T-cell (primary cell): ENCODE measurements around the gene FCF1. TPM values are rescaled to one million over a fixed set of nuclear protein-coding genes. Genes with fewer than 3 reads are reported as not detected.

Experiments used
- ATAC-seq, 4 experiments: fragments of 200-7000 bp in 3 of 4; fragments of 150-1000 bp in 1 of 4; cut with Tn5 transposase; replicated peaks in 1 of 4; 1 replicate in 3 of 4; 2 replicates in 1 of 4; pipeline ENCODE4 v1.10.0; 2021; ENCODE audit warnings: moderate library complexity in 3 of 4, mild to moderate bottlenecking in 2 of 4, moderate number of reproducible peaks in 1 of 4
- CTCF ChIA-PET, 2 donors: fragments of 300-600 bp; sonication (Branson Sonifier 250); formaldehyde crosslinking; loops; one replicate each; lab custom pipeline; 2022; ENCODE audit warnings: antibody characterized with exemption in 2 of 2; lab: Charles Lee
- POLR2A ChIA-PET, 2 donors: fragments of 300-600 bp; sonication (Branson Sonifier 250); formaldehyde crosslinking; loops; one replicate each; lab custom pipeline; 2022; ENCODE audit warnings: antibody characterized with exemption in 2 of 2; lab: Charles Lee
- DNase-seq, 35 experiments: peaks; one replicate each; pipeline versions ENCODE4 v3.0.0 to v3.0.0-alpha.2; 2013 to 2023
- H3K27ac ChIP-seq: one replicate; pipeline ENCODE4 v1.5.1; 2013; ENCODE audit warnings: low read length
- H3K27me3 ChIP-seq, 2 experiments: replicated peaks in 1 of 2; 1 replicate in 1 of 2; 2 replicates in 1 of 2; pipeline versions ENCODE4 v1.6.1 to v1.7.0; 2013; ENCODE audit warnings: low read length in 1 of 2, mixed read lengths in 1 of 2; ENCODE audit not compliant: control insufficient read depth in 2 of 2, insufficient read depth in 2 of 2; ENCODE audit errors: extremely low read depth in 1 of 2
- H3K36me3 ChIP-seq, 2 donors: 1 replicate in 1 of 2; 2 replicates in 1 of 2; pipeline versions ENCODE4 v1.6.1 to v1.7.0; 2013; ENCODE audit warnings: low read length in 1 of 2; ENCODE audit not compliant: control insufficient read depth in 2 of 2, insufficient read depth in 1 of 2; ENCODE audit errors: extremely low read depth in 1 of 2
- H3K4me1 ChIP-seq, 2 experiments: 1 replicate in 1 of 2; 2 replicates in 1 of 2; pipeline versions ENCODE4 v1.6.1 to v1.7.0; 2013; ENCODE audit warnings: low read length in 2 of 2, mixed read lengths in 1 of 2; ENCODE audit not compliant: insufficient read depth in 2 of 2, control insufficient read depth in 1 of 2; ENCODE audit errors: extremely low read depth in 1 of 2
- H3K4me3 ChIP-seq, 2 donors: 1 replicate in 1 of 2; 2 replicates in 1 of 2; pipeline versions ENCODE4 v1.5.1 to v1.7.0; 2013; ENCODE audit warnings: mild to moderate bottlenecking in 2 of 2, low read length in 1 of 2, moderate library complexity in 1 of 2; ENCODE audit not compliant: control insufficient read depth in 1 of 2; ENCODE audit errors: extremely low read depth in 1 of 2
- H3K9me3 ChIP-seq: 2 replicates; pipeline ENCODE4 v1.7.0; 2013
- H3K27ac Mint-ChIP-seq, 2 donors: one replicate each; pipeline ENCODE4 v1.8.0; 2020 to 2021; ENCODE audit warnings: mild to moderate bottlenecking in 2 of 2, mixed read lengths in 2 of 2
- H3K27me3 Mint-ChIP-seq, 2 donors: one replicate each; pipeline ENCODE4 v1.8.0; 2021 to 2022; ENCODE audit warnings: mixed read lengths in 2 of 2
- H3K36me3 Mint-ChIP-seq: one replicate; pipeline ENCODE4 v1.8.0; 2021; ENCODE audit warnings: mixed read lengths
- H3K4me1 Mint-ChIP-seq, 3 donors: one replicate each; pipeline ENCODE4 v1.8.0; 2020 to 2022; ENCODE audit warnings: mixed read lengths in 3 of 3, mild to moderate bottlenecking in 1 of 3
- H3K4me3 Mint-ChIP-seq, 3 donors: one replicate each; pipeline ENCODE4 v1.8.0; 2020 to 2022; ENCODE audit warnings: mild to moderate bottlenecking in 3 of 3, mixed read lengths in 3 of 3, moderate library complexity in 3 of 3
- H3K9me3 Mint-ChIP-seq, 3 donors: one replicate each; pipeline ENCODE4 v1.8.0; 2020 to 2022; ENCODE audit warnings: mixed read lengths in 3 of 3
- WGBS: methylation state at CpG from one replicate; pipeline ENCODE4 v1.1.5; 2013; ENCODE audit warnings: missing lambda C conversion rate; ENCODE audit not compliant: insufficient coverage; 5-methylcytosine and 5-hydroxymethylcytosine counted together
- total RNA-seq, 35 experiments: library from RNA in 6 of 35; stranded (reverse) in 6 of 35; fragments of 120-200 nt in 1 of 35; gene quantifications; one replicate each; pipeline versions ENCODE4 v1.2.1 to v1.2.4 and lab custom pipeline; 2013 to 2026

FCF1 gene
- total RNA-seq, 5 donors from 2014 or later (not counting 1 experiment from before 2014, with no cell fraction given), result 38.8 to 48.8 (median 44.8) TPM

GRCh38 chr14:74723134-74723533 lies 10.2 kb downstream of the FCF1 start:
- Histone ChIP-seq H3K36me3 (peaks cover 6 to 42% of the 10 kb centered on the region in 2 donors), H3K4me3 (no peak overlapping the region), H3K27me3 (no peaks in the 10 kb centered on the region), H3K9me3 (no peaks in the 10 kb centered on the region), H3K27ac (no peak overlapping the region), H3K4me1 (no peaks in the 10 kb centered on the region)
- no peak for DNase-seq
- ChIA-PET POLR2A (interaction anchor here in 1 of 2 donors (0.6 kb wide), 1 partner anchor 693 kb away, joined by 3 read pairs; no protein-coding TSS in a partner anchor), CTCF (no interaction called here)
- Mint-ChIP-seq H3K4me1 (peaks cover 0 to 2% (median 2%) of the 10 kb centered on the region in 3 donors), H3K27me3 (no peaks in the 10 kb centered on the region), H3K27ac (no peak overlapping the region), H3K9me3 (no peaks in the 10 kb centered on the region), H3K36me3 (peaks cover 32% of the 10 kb centered on the region), H3K4me3 (no peak overlapping the region)
- no peak for ATAC-seq
- WGBS, result 100% methylated on average over 2 of the region's 3 CpGs

GRCh38 chr14:74732387-74732786 lies 19.4 kb downstream of the FCF1 start:
- Histone ChIP-seq H3K36me3 (peaks cover 5 to 42% of the 10 kb centered on the region in 2 donors), H3K9me3 (no peaks in the 10 kb centered on the region), H3K27me3 (no peaks in the 10 kb centered on the region), H3K4me1 (no peaks in the 10 kb centered on the region), H3K4me3 (no peak overlapping the region), H3K27ac (no peak overlapping the region)
- POLR2A ChIA-PET, result interaction anchor here in 1 of 2 donors (0.6 kb wide), 1 partner anchor 184 kb away, joined by 5 read pairs; no protein-coding TSS in a partner anchor
- ATAC-seq, result no peak
- DNase-seq, result no peak
- Mint-ChIP-seq H3K4me1 (peaks cover 0 to 3% (median 0%) of the 10 kb centered on the region in 3 donors), H3K4me3 (no peak overlapping the region), H3K36me3 (peaks cover 52% of the 10 kb centered on the region), H3K27me3 (no peaks in the 10 kb centered on the region), H3K27ac (no peak overlapping the region), H3K9me3 (no peaks in the 10 kb centered on the region)
- CTCF ChIA-PET, result interaction anchor here in 1 of 2 donors (0.7 kb wide), 1 partner anchor 924 kb away, joined by 3 read pairs; no protein-coding TSS in a partner anchor
- WGBS, result no CpG with 5 or more reads among the region's 2 CpGs

- H3K36me3 ChIP-seq, result peaks cover 5 to 42% of the 10 kb centered on the region in 2 donors
- WGBS, result no CpG with 5 or more reads among the region's 3 CpGs
- ATAC-seq, result no peak
- no peaks in the 10 kb centered on the region for H3K27me3 ChIP-seq
- no peak overlapping the region for H3K27ac Mint-ChIP-seq
- H3K9me3 Mint-ChIP-seq, result no peaks in the 10 kb centered on the region
- no peaks in the 10 kb centered on the region for H3K27me3 Mint-ChIP-seq
- peaks cover 0 to 3% (median 0%) of the 10 kb centered on the region in 3 donors for H3K4me1 Mint-ChIP-seq
- H3K4me3 Mint-ChIP-seq, result no peak overlapping the region
- H3K36me3 Mint-ChIP-seq, result peaks cover 55% of the 10 kb centered on the region
- no peaks in the 10 kb centered on the region for H3K4me1 ChIP-seq
- H3K4me3 ChIP-seq, result no peak overlapping the region
- H3K27ac ChIP-seq, result no peak overlapping the region
- POLR2A ChIA-PET, result no interaction called here
- CTCF ChIA-PET, result interaction anchor here in 1 of 2 donors (0.7 kb wide), 1 partner anchor 30 kb away, joined by 3 read pairs; the partner anchor contains the start of gene YLPM1
- no peaks in the 10 kb centered on the region for H3K9me3 ChIP-seq
- no peak for DNase-seq
These were observed 20.3 kb downstream of the FCF1 start for GRCh38 chr14:74733221-74733620.

GRCh38 chr14:74735125-74735524 lies 22.2 kb downstream of the FCF1 start:
- CTCF ChIA-PET, result no interaction called here

GRCh38 chr14:74737753-74738325 lies 24.9 kb downstream of the FCF1 start:
- no peaks in the 10 kb centered on the region for H3K9me3 ChIP-seq
- Mint-ChIP-seq H3K9me3 (no peaks in the 10 kb centered on the region), H3K4me3 (no peak overlapping the region), H3K27me3 (no peaks in the 10 kb centered on the region), H3K4me1 (no peaks in the 10 kb centered on the region), H3K27ac (peak overlapping the region in 1 of 2 donors; percentile 6), H3K36me3 (peaks cover 44% of the 10 kb centered on the region)
- H3K4me3 ChIP-seq, result no peak overlapping the region
- 100% methylated on average over 1 of the region's 4 CpGs for WGBS
- peaks cover 5 to 36% of the 10 kb centered on the region in 2 donors for H3K36me3 ChIP-seq
- DNase-seq (no peak), ATAC-seq (no peak)
- ChIA-PET CTCF (no interaction called here), POLR2A (interaction anchor here in 1 of 2 donors (1.0 kb wide), 1 partner anchor 12 kb away, joined by 6 read pairs; no protein-coding TSS in a partner anchor)
- H3K27me3 ChIP-seq, result no peaks in the 10 kb centered on the region
- H3K4me1 ChIP-seq, result no peaks in the 10 kb centered on the region
- H3K27ac ChIP-seq, result no peak overlapping the region

More at GRCh38 chr14:74735125-74735524, 22.2 kb downstream of the FCF1 start:
- H3K4me3 Mint-ChIP-seq, result no peak overlapping the region
- ATAC-seq, result no peak
- H3K4me3 ChIP-seq, result no peak overlapping the region
- H3K27me3 ChIP-seq, result no peaks in the 10 kb centered on the region
- no peaks in the 10 kb centered on the region for H3K27me3 Mint-ChIP-seq
- H3K4me1 Mint-ChIP-seq, result no peaks in the 10 kb centered on the region
- H3K4me1 ChIP-seq, result no peaks in the 10 kb centered on the region
- no peak for DNase-seq
- no peaks in the 10 kb centered on the region for H3K9me3 Mint-ChIP-seq
- H3K9me3 ChIP-seq, result no peaks in the 10 kb centered on the region
- POLR2A ChIA-PET, result interaction anchor here (0.6 to 0.7 kb wide), 2 partner anchors 23 to 356 kb away, joined by 3 to 4 read pairs; no protein-coding TSS in a partner anchor
- H3K27ac Mint-ChIP-seq, result no peak overlapping the region
- peaks cover 5 to 46% of the 10 kb centered on the region in 2 donors for H3K36me3 ChIP-seq
- H3K36me3 Mint-ChIP-seq, result peaks cover 58% of the 10 kb centered on the region
- H3K27ac ChIP-seq, result no peak overlapping the region
- no CpG with 5 or more reads among the region's 4 CpGs for WGBS

- H3K4me3 ChIP-seq, result no peak overlapping the region
- H3K27me3 ChIP-seq, result no peaks in the 10 kb centered on the region
- CTCF ChIA-PET, result no interaction called here
- no peaks in the 10 kb centered on the region for H3K4me1 ChIP-seq
- H3K27ac ChIP-seq, result no peak overlapping the region
- H3K36me3 ChIP-seq, result peaks cover 0 to 22% of the 10 kb centered on the region in 2 donors
- H3K9me3 ChIP-seq, result no peaks in the 10 kb centered on the region
- 94% methylated on average over 6 of the region's 8 CpGs for WGBS
- H3K36me3 Mint-ChIP-seq, result peaks cover 30% of the 10 kb centered on the region
- no peak overlapping the region for H3K27ac Mint-ChIP-seq
- no peaks in the 10 kb centered on the region for H3K27me3 Mint-ChIP-seq
- H3K9me3 Mint-ChIP-seq, result no peaks in the 10 kb centered on the region
- no peak for ATAC-seq
- H3K4me3 Mint-ChIP-seq, result no peak overlapping the region
- POLR2A ChIA-PET, result no interaction called here
- H3K4me1 Mint-ChIP-seq, result no peaks in the 10 kb centered on the region
- DNase-seq, result no peak
These were observed 26.5 kb downstream of the FCF1 start for GRCh38 chr14:74739293-74740030.
